GM12873 (cell line): Measurements from ENCODE around the gene ZC3H4.

ENCODE experiments used
- CTCF ChIP-seq: IDR thresholded peaks from 2 replicates; pipeline ENCODE4 v1.5.1; 2012; ENCODE audit warnings: low read depth, mild to moderate bottlenecking, moderate library complexity, low read length, control low read depth; ENCODE audit not compliant: insufficient read depth; ENCODE audit errors: missing control alignments

ZC3H4 gene

DNA sequence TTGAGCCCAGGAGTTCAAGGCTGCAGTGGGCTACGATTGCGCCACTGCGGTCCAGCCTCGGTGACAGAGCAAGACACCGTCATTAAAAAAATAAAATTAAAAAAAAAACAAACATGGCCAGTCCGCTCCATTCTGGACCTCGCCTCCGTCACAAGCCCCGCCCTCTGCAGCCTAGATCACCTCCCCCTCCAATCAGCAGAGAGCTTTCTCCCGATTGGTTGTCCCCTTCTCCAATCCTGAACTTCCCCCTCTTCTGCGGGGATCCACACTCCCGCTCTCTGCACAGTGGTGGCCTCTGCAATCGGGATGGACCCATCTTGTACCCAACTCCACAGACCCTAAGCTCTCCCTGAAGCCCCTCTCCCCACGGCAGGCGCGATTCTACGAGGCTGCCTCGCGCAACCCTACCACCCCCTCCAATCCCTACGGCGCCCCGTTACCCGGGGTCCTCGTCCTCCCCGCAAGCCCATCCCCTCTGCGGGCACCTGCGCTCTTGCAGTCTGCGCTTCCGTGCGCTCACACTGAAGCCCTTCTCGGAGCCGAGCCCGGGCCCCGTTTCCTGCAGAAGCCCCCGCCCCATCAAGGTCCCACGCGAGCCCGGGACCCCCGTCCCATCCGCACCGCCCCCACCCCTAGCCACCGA, 65.7 kb downstream of the ZC3H4 start:
- TF ChIP-seq CTCF: no peak

GRCh38 chr19:47047272-47047762, 66.3 kb downstream of the ZC3H4 start:
- TF ChIP-seq CTCF: no peak

DNA sequence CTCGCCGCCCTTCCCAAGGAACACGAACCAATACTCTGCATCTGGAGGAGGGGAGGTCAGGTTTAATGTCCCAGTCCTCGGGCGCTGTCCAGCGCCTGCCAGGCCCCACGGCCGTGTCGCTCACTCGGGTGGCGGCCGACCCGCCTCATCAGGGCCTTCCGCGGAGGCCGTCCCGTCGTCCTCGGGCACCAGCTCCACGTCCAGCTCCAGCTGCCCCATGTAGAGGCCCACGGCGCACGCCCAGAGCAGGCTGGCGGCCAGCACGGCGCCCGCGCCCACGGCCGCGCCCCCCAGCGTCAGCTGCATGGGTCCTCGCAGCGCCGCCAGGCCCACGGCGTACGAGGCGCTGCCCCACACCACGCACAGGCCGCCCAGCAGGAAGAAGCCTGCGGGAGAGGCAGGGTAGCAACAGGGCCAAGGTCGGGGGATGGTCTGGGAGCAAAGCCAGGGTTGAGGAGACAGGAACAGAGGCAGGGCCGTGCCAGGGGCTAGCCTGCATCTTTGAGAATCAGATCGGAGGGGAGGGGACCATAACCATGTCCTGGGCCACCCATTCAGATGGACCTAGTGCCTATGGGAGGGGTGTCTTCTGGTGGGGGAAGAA, 67.6 kb downstream of the ZC3H4 start:
- no peak for TF ChIP-seq CTCF

- no peak for TF ChIP-seq CTCF
Observed at GRCh38 chr19:47044946-47045866, 68.4 kb downstream of the ZC3H4 start.

- no peak for TF ChIP-seq CTCF
Observed at GRCh38 chr19:47040869-47041268, 72.7 kb downstream of the ZC3H4 start.

GRCh38 chr19:47039239-47039874, 74.2 kb downstream of the ZC3H4 start:
- no peak for TF ChIP-seq CTCF

DNA sequence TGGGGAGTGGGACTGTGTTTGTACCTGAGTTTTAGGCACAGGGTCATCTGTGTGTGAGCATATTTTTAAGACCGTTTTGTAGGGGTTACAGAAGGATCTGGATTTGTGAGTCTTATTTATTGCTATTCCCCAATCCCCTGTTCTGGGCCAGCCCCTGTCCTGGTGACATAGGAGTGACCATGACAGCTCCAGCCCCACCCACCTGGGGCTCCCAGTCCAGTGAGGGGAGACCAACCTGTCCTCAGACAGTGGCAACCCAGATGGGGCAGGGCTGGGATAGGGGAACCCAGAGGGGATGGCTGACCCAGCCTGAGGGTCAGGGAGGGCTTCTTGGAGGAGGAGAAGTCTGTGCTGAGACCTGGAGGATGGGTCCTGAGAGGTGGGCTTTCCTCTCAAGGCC, 75.8 kb downstream of the ZC3H4 start:
- no peak for TF ChIP-seq CTCF
